GM12878 (cell line): ENCODE results near the gene MAT2B. TPM values are rescaled to one million over a fixed set of nuclear protein-coding genes. Genes with fewer than 3 reads are reported as not detected.

Experiments
- ATAC-seq: fragments of 200-7000 bp; cut with Tn5 transposase; 3 replicates; pipeline ENCODE4 v1.9.1; 2020; ENCODE audit warnings: mild to moderate bottlenecking, moderate library complexity
- BruUV-seq: library from RNA; stranded (reverse); fragments of 400-500 nt; replicated peaks from 2 replicates; lab custom pipeline; 2021; lab: Mats Ljungman, UMichigan
- CTCF ChIA-PET: fragments of 300-600 bp; sonication (Branson Sonifier 250); formaldehyde crosslinking; extraction: SDS; loops from one replicate; lab custom pipeline; 2021; ENCODE audit warnings: inconsistent platforms; lab: Yijun Ruan, JAX
- POLR2A ChIA-PET: fragments of 350-600 bp; formaldehyde crosslinking; extraction: SDS; loops from one replicate; lab custom pipeline; 2021; ENCODE audit warnings: inconsistent platforms; lab: Charles Lee
- RAD21 ChIA-PET: fragments of 300-600 bp; sonication (Branson Sonifier 250); formaldehyde crosslinking; loops from one replicate; lab custom pipeline; 2023; ENCODE audit warnings: antibody characterized with exemption; ENCODE audit not compliant: unreplicated experiment; lab: Charles Lee
- SMC1A ChIA-PET: fragments of 300-600 bp; sonication (Branson Sonifier 250); formaldehyde crosslinking; loops from one replicate; lab custom pipeline; 2023; ENCODE audit not compliant: unreplicated experiment, uncharacterized antibody; lab: Charles Lee
- DNase-seq: peaks from one replicate; pipeline ENCODE4 v3.0.0-alpha.2; 2011; ENCODE audit warnings: low read depth, low spot score
- FAIRE-seq: peaks from 3 replicates; lab custom pipeline; 2011; peaks lifted over from hg19 to GRCh38; lab: Jason Lieb, UNC
- H2AFZ ChIP-seq: 2 replicates; pipeline ENCODE4 v1.6.0; 2011; ENCODE audit warnings: low read depth, low read length, control low read depth; ENCODE audit not compliant: control insufficient read depth
- H3K27ac ChIP-seq: 2 replicates; pipeline ENCODE4 v1.5.1; 2011; ENCODE audit warnings: control low read depth; ENCODE audit not compliant: control insufficient read depth, insufficient read depth
- H3K27me3 ChIP-seq, 2 experiments: replicated peaks in 1 of 2; 2 replicates each; pipeline versions ENCODE4 v1.6.0 to v1.6.1; 2011; ENCODE audit warnings: low read length in 1 of 2; ENCODE audit not compliant: control insufficient read depth in 2 of 2, insufficient read depth in 2 of 2
- H3K36me3 ChIP-seq, 2 experiments: 2 replicates each; pipeline ENCODE4 v1.5.1; 2011; ENCODE audit warnings: low read length in 1 of 2; ENCODE audit not compliant: control insufficient read depth in 2 of 2, insufficient read depth in 2 of 2
- H3K4me1 ChIP-seq: 2 replicates; pipeline ENCODE4 v1.6.1; 2011; ENCODE audit warnings: mild to moderate bottlenecking, low read length, moderate library complexity, mixed read lengths; ENCODE audit not compliant: control insufficient read depth, insufficient read depth
- H3K4me2 ChIP-seq: 2 replicates; pipeline ENCODE4 v1.6.0; 2011; ENCODE audit warnings: control low read depth; ENCODE audit not compliant: control insufficient read depth, insufficient read depth
- H3K4me3 ChIP-seq: fragments of 200-600 bp; sonication (generic); 2 replicates; pipeline ENCODE4 v1.5.1; 2016
- H3K79me2 ChIP-seq: 2 replicates; pipeline ENCODE4 v1.6.0; 2011; ENCODE audit warnings: low read length; ENCODE audit not compliant: control insufficient read depth, insufficient read depth
- H3K9ac ChIP-seq: 2 replicates; pipeline ENCODE4 v1.8.0; 2011; ENCODE audit warnings: low read length, control low read depth, mixed read lengths; ENCODE audit not compliant: control insufficient read depth, insufficient read depth
- H3K9me3 ChIP-seq: replicated peaks from 3 replicates; pipeline ENCODE4 v1.5.1; 2011; ENCODE audit warnings: mild to moderate bottlenecking, low read length; ENCODE audit not compliant: control insufficient read depth, insufficient read depth
- H4K20me1 ChIP-seq: 2 replicates; pipeline ENCODE4 v1.6.0; 2011; ENCODE audit not compliant: control insufficient read depth, insufficient read depth
- BCL3 ChIP-seq: IDR thresholded peaks from 2 replicates; pipeline ENCODE4 v1.6.1; 2011; ENCODE audit warnings: borderline replicate concordance, low read depth, mild to moderate bottlenecking, moderate library complexity, low read length; ENCODE audit not compliant: insufficient read depth, poor library complexity, severe bottlenecking
- CHD4 ChIP-seq: fragments of 200-600 bp; sonication (generic); IDR thresholded peaks from 2 replicates; pipeline ENCODE4 v1.6.1; 2016; ENCODE audit warnings: mild to moderate bottlenecking
- CREB1 ChIP-seq: IDR thresholded peaks from 2 replicates; pipeline ENCODE4 v1.6.1; 2012; ENCODE audit warnings: low read depth, mild to moderate bottlenecking, inconsistent platforms
- GATAD2B ChIP-seq: fragments of 450-650 bp; conservative IDR thresholded peaks from 2 replicates; pipeline ENCODE4 v1.6.1; 2017; ENCODE audit warnings: low read depth, mild to moderate bottlenecking, moderate library complexity
- IRF4 ChIP-seq: IDR thresholded peaks from 2 replicates; pipeline ENCODE4 v1.6.1; 2011; ENCODE audit warnings: low read depth, low read length
- PKNOX1 ChIP-seq: fragments of 450-650 bp; IDR thresholded peaks from 2 replicates; pipeline ENCODE4 v1.6.1; 2016; ENCODE audit warnings: mild to moderate bottlenecking
- POLR2AphosphoS5 ChIP-seq: IDR thresholded peaks from 2 replicates; pipeline ENCODE4 v1.6.1; 2011; ENCODE audit warnings: mild to moderate bottlenecking, low read length, inconsistent platforms
- RCOR1 ChIP-seq: conservative IDR thresholded peaks from 2 replicates; pipeline ENCODE4 v1.6.1; 2012; ENCODE audit warnings: low read depth, low read length, improper control_type of control experiment
- RUNX3 ChIP-seq: IDR thresholded peaks from 2 replicates; pipeline ENCODE4 v1.6.1; 2012; ENCODE audit warnings: low read length, inconsistent platforms
- SP1 ChIP-seq: IDR thresholded peaks from one replicate; pipeline ENCODE4 v1.6.1; 2011; ENCODE audit warnings: low read depth, low read length
- TCF3 ChIP-seq: IDR thresholded peaks from 2 replicates; pipeline ENCODE4 v1.6.1; 2012; ENCODE audit warnings: low read depth, mild to moderate bottlenecking, low read length, borderline replicate concordance; ENCODE audit not compliant: insufficient read depth
- USF1 ChIP-seq: IDR thresholded peaks from 2 replicates; pipeline ENCODE4 v1.6.1; 2011; ENCODE audit warnings: borderline replicate concordance, low read depth, mild to moderate bottlenecking, moderate library complexity, mixed read lengths, low read length; ENCODE audit not compliant: insufficient read depth; ENCODE audit errors: extremely low read length
- WRNIP1 ChIP-seq: IDR thresholded peaks from 2 replicates; pipeline ENCODE4 v1.6.1; 2011; ENCODE audit warnings: low read depth, low read length, improper control_type of control experiment, borderline replicate concordance
- WGBS: methylation state at CpG from one replicate; pipeline ENCODE4 v1.1.6; 2016; ENCODE audit warnings: low lambda C conversion rate; ENCODE audit not compliant: insufficient replicate concordance, insufficient coverage; ENCODE audit errors: missing lambda C conversion rate; 5-methylcytosine and 5-hydroxymethylcytosine counted together
- in situ Hi-C: fragments of 300-500 bp; cut with MboI; formaldehyde crosslinking; loops from 9 replicates; pipeline ENCODE4 v1.14.3; 2018; ENCODE audit warnings: mixed read lengths
- intact Hi-C: fragments of 100-400 bp; cut with micrococcal nuclease; formaldehyde crosslinking; loops from one replicate; pipeline ENCODE4 v1.14.2; 2022; ENCODE audit not compliant: unreplicated experiment
- polyA plus RNA-seq, 11 experiments: library from polyadenylated mRNA; depleted of rRNA in 4 of 11; unstranded in 6 of 11; stranded (reverse) in 5 of 11; fragments of >200 nt; fragmentation: Nextera tagmentation in 4 of 11; fragmentation: Illumina TruSeq in 1 of 11; extraction: Ambion mirVana in 4 of 11; extraction: Trizol in 1 of 11; gene quantifications; 1 replicate in 1 of 11; 2 replicates in 10 of 11; pipeline versions ENCODE4 v1.2.1 to v1.2.3, GENCODE V29; 2011 to 2016; ENCODE audit warnings: inconsistent platforms in 2 of 11, missing spikeins in 2 of 11, low read depth in 1 of 11
- total RNA-seq, 4 experiments: library from RNA; depleted of rRNA in 3 of 4; stranded (reverse); fragments of >200 nt in 3 of 4; fragmentation: Illumina TruSeq in 1 of 4; extraction: Trizol in 1 of 4; gene quantifications; 2 replicates each; pipeline versions ENCODE4 v1.2.1 to v1.2.3, GENCODE V29; 2013 to 2021
- TF ChIP-seq, protein P1 (sequence below): IDR thresholded peaks from 2 replicates; pipeline ENCODE4 v1.6.1; 2012; ENCODE audit warnings: mild to moderate bottlenecking, low read depth, low read length

Gene MAT2B
- total and polyA plus RNA-seq, 10 of the 15 experiments (the other 5 are each of a cell fraction or from before 2014, with no cell fraction given): 43.2 to 122 (median 63.7) TPM

GRCh38 chr5:163458778-163459385 is 46.5 kb upstream of the MAT2B start (continued):
- TF ChIP-seq RCOR1 (no peak), TCF3 (no peak)

- in situ Hi-C loops: no loop called here
- TF ChIP-seq PKNOX1 (no peak), USF1 (no peak), CREB1 (0 out of 2 replicates have a peak, but pooled peaks have one; percentile 31), GATAD2B (no peak), CHD4 (no peak), SP1 (no peak), BCL3 (no peak), RUNX3 (0 out of 2 replicates have a peak, but pooled peaks have one; percentile 5), IRF4 (no peak), WRNIP1 (no peak), POLR2AphosphoS5 (no peak)
- TF ChIP-seq, protein P1, sequence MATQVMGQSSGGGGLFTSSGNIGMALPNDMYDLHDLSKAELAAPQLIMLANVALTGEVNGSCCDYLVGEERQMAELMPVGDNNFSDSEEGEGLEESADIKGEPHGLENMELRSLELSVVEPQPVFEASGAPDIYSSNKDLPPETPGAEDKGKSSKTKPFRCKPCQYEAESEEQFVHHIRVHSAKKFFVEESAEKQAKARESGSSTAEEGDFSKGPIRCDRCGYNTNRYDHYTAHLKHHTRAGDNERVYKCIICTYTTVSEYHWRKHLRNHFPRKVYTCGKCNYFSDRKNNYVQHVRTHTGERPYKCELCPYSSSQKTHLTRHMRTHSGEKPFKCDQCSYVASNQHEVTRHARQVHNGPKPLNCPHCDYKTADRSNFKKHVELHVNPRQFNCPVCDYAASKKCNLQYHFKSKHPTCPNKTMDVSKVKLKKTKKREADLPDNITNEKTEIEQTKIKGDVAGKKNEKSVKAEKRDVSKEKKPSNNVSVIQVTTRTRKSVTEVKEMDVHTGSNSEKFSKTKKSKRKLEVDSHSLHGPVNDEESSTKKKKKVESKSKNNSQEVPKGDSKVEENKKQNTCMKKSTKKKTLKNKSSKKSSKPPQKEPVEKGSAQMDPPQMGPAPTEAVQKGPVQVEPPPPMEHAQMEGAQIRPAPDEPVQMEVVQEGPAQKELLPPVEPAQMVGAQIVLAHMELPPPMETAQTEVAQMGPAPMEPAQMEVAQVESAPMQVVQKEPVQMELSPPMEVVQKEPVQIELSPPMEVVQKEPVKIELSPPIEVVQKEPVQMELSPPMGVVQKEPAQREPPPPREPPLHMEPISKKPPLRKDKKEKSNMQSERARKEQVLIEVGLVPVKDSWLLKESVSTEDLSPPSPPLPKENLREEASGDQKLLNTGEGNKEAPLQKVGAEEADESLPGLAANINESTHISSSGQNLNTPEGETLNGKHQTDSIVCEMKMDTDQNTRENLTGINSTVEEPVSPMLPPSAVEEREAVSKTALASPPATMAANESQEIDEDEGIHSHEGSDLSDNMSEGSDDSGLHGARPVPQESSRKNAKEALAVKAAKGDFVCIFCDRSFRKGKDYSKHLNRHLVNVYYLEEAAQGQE: no peak
Observed at GRCh38 chr5:163459462-163459818, 46.0 kb upstream of the MAT2B start.

More at GRCh38 chr5:163459462-163459818, 46.0 kb upstream of the MAT2B start:
- H2AFZ ChIP-seq: peak overlapping the region; percentile 99
- H3K27me3 ChIP-seq: no peaks in the 10 kb centered on the region
- intact Hi-C loops: loop anchor here (1.0 kb wide), 1 partner anchor 19 kb away; no protein-coding TSS in a partner anchor
- ChIA-PET POLR2A (interaction anchor here (1.0 to 9.1 kb wide), 7 partner anchors 10 to 48 kb away, joined by 4 to 181 read pairs (median 17); partner anchors contain the start of genes CCNG1 and MAT2B), CTCF (interaction anchor here (1.3 to 6.6 kb wide), 8 partner anchors 11 to 50 kb away, joined by 3 to 74 read pairs (median 8); partner anchors contain the start of genes CCNG1 and MAT2B), RAD21 (interaction anchor here (0.7 to 6.2 kb wide), 6 partner anchors 19 to 77 kb away, joined by 3 to 78 read pairs (median 4); partner anchors contain the start of genes CCNG1 and MAT2B), SMC1A (interaction anchor here (1.0 to 9.3 kb wide), 9 partner anchors 9 to 49 kb away, joined by 3 to 142 read pairs (median 5); partner anchors contain the start of gene CCNG1)
- H3K9me3 ChIP-seq: no peaks in the 10 kb centered on the region; the same call in 2 of the 3 replicates
- TSS peak; percentile 83 for BruUV-seq
- H3K36me3 ChIP-seq: peaks cover 0 to 2% of the 10 kb centered on the region in 2 experiments; a peak in 2 of 4 replicates
- FAIRE-seq (peak; percentile 64), DNase-seq (no peak), ATAC-seq (peak; percentile 3)
- H3K4me3 ChIP-seq: peak overlapping the region; percentile 88
- H3K27ac ChIP-seq: peak overlapping the region; percentile 99
- peaks cover 68% of the 10 kb centered on the region for H3K79me2 ChIP-seq
- WGBS: 2% methylated on average over 12 of the region's 12 CpGs
- no peaks in the 10 kb centered on the region; the same call in 1 of the 2 replicates for H3K4me1 ChIP-seq
- peak overlapping the region; percentile 96 for H3K9ac ChIP-seq
- H3K4me2 ChIP-seq: peak overlapping the region; percentile 49
- no peaks in the 10 kb centered on the region for H4K20me1 ChIP-seq
